Caco-2 (cell line): ENCODE data around the gene MRPS6. TPM values are rescaled to one million over a fixed set of nuclear protein-coding genes. Genes with fewer than 3 reads are reported as not detected.

Experiments used
- BruUV-seq: library from RNA; stranded (reverse); fragments of 400-500 nt; replicated peaks from 2 replicates; lab custom pipeline; 2021; lab: Mats Ljungman, UMichigan
- CTCF ChIA-PET: fragments of 300-600 bp; sonication (Branson Sonifier 250); formaldehyde crosslinking; loops from one replicate; lab custom pipeline; 2022; ENCODE audit warnings: antibody characterized with exemption; lab: Charles Lee
- POLR2A ChIA-PET: fragments of 300-600 bp; sonication (Branson Sonifier 250); formaldehyde crosslinking; loops from one replicate; lab custom pipeline; 2022; ENCODE audit warnings: antibody characterized with exemption; lab: Charles Lee
- DNase-seq, 2 experiments: peaks; one replicate each; pipeline versions ENCODE4 v3.0.0 to v3.0.0-alpha.2; 2020 to 2022
- H3K27me3 ChIP-seq: replicated peaks from 2 replicates; pipeline ENCODE4 v1.6.0; 2011; ENCODE audit warnings: low read length; ENCODE audit not compliant: control insufficient read depth, insufficient read depth
- H3K36me3 ChIP-seq: 2 replicates; pipeline ENCODE4 v1.5.1; 2011; ENCODE audit warnings: low read length; ENCODE audit not compliant: control insufficient read depth, insufficient read depth
- H3K4me1 ChIP-seq: fragments of 250-450 bp; sonication (Bioruptor Pico); 2 replicates; pipeline ENCODE4 v1.5.1; 2020; ENCODE audit warnings: mild to moderate bottlenecking
- H3K4me3 ChIP-seq: 2 replicates; pipeline ENCODE4 v1.5.1; 2011; ENCODE audit warnings: low read depth, mild to moderate bottlenecking, control low read depth, low read length
- H3K9me3 ChIP-seq: fragments of 250-450 bp; sonication (Bioruptor Pico); 2 replicates; pipeline ENCODE4 v1.5.1; 2020; ENCODE audit warnings: mild to moderate bottlenecking, moderate library complexity
- H3K27ac Mint-ChIP-seq: one replicate; pipeline ENCODE4 v1.8.0; 2022; ENCODE audit warnings: mixed read lengths; ENCODE audit not compliant: unreplicated experiment
- H3K27me3 Mint-ChIP-seq: one replicate; pipeline ENCODE4 v1.8.0; 2022; ENCODE audit warnings: mixed read lengths; ENCODE audit not compliant: insufficient read depth, unreplicated experiment
- H3K36me3 Mint-ChIP-seq: one replicate; pipeline ENCODE4 v1.8.0; 2022; ENCODE audit warnings: mild to moderate bottlenecking, mixed read lengths; ENCODE audit not compliant: insufficient read depth, unreplicated experiment
- H3K4me1 Mint-ChIP-seq: one replicate; pipeline ENCODE4 v1.8.0; 2022; ENCODE audit warnings: low read depth, mixed read lengths; ENCODE audit not compliant: unreplicated experiment
- H3K4me3 Mint-ChIP-seq: one replicate; pipeline ENCODE4 v1.8.0; 2022; ENCODE audit warnings: mild to moderate bottlenecking, moderate library complexity, mixed read lengths; ENCODE audit not compliant: unreplicated experiment
- H3K9me3 Mint-ChIP-seq: one replicate; pipeline ENCODE4 v1.8.0; 2022; ENCODE audit warnings: mixed read lengths; ENCODE audit not compliant: unreplicated experiment
- CTCF ChIP-seq, 2 experiments: fragments of 200-600 bp in 1 of 2; IDR thresholded peaks; 1 replicate in 1 of 2; 2 replicates in 1 of 2; pipeline versions ENCODE4 v1.5.1 to v1.8.0; 2011 to 2022; ENCODE audit warnings: antibody characterized with exemption in 1 of 2, control low read depth in 1 of 2, inconsistent platforms in 1 of 2, low read depth in 1 of 2, low read length in 1 of 2, mild to moderate bottlenecking in 1 of 2, moderate library complexity in 1 of 2; ENCODE audit not compliant: insufficient read depth in 1 of 2, severe bottlenecking in 1 of 2, unreplicated experiment in 1 of 2
- intact Hi-C: fragments of 100-400 bp; cut with micrococcal nuclease; formaldehyde crosslinking; loops from one replicate; pipeline ENCODE4 v1.10.0; 2022; ENCODE audit not compliant: unreplicated experiment
- total RNA-seq: library from RNA; stranded (reverse); gene quantifications from 2 replicates; pipeline ENCODE4 v1.2.3, GENCODE V29; 2022

The MRPS6 gene
- total RNA-seq, 1 experiment from 2014 or later, result 104 TPM

- Histone ChIP-seq H3K36me3 (no peaks in the 10 kb centered on the region), H3K4me3 (no peak overlapping the region), H3K27me3 (no peaks in the 10 kb centered on the region), H3K9me3 (peaks cover 7% of the 10 kb centered on the region; the same call in 1 of the 2 replicates), H3K4me1 (peaks cover 37% of the 10 kb centered on the region)
- no peak overlapping the region for H3K4me3 Mint-ChIP-seq
- no peaks in the 10 kb centered on the region for H3K36me3 Mint-ChIP-seq
- intact Hi-C loops, result loop anchor here (5.0 kb wide), 1 partner anchor 57 kb away; no protein-coding TSS in a partner anchor
- ChIA-PET POLR2A (no interaction called here), CTCF (no interaction called here)
- TF ChIP-seq CTCF (IDR thresholded peaks at IDR 0.05; ENCODE audit: insufficient read depth in 1 of 2, low read depth in 1 of 2, low read length in 1 of 2, severe bottlenecking in 1 of 2, unreplicated experiment in 1 of 2), result no peak
- H3K9me3 Mint-ChIP-seq, result peaks cover 12% of the 10 kb centered on the region
- BruUV-seq, result no TSS peak
- no peaks in the 10 kb centered on the region for H3K27me3 Mint-ChIP-seq
- no peak overlapping the region for H3K27ac Mint-ChIP-seq
- H3K4me1 Mint-ChIP-seq, result peaks cover 5% of the 10 kb centered on the region
- DNase-seq, result no peak
Measured at GRCh38 chr21:34024374-34024693, 49.0 kb upstream of the MRPS6 start.

- no peak for DNase-seq
- Histone ChIP-seq H3K4me3 (no peak overlapping the region), H3K9me3 (peaks cover 7% of the 10 kb centered on the region; the same call in 1 of the 2 replicates), H3K4me1 (peaks cover 18% of the 10 kb centered on the region), H3K27me3 (no peaks in the 10 kb centered on the region), H3K36me3 (no peaks in the 10 kb centered on the region)
- no peak overlapping the region for H3K4me3 Mint-ChIP-seq
- no TSS peak for BruUV-seq
- no peaks in the 10 kb centered on the region for H3K27me3 Mint-ChIP-seq
- ChIA-PET CTCF (no interaction called here), POLR2A (no interaction called here)
- no peaks in the 10 kb centered on the region for H3K36me3 Mint-ChIP-seq
- intact Hi-C loops, result no loop called here
- H3K27ac Mint-ChIP-seq, result no peak overlapping the region
- peaks cover 12% of the 10 kb centered on the region for H3K9me3 Mint-ChIP-seq
- H3K4me1 Mint-ChIP-seq, result peaks cover 9% of the 10 kb centered on the region
- TF ChIP-seq CTCF (IDR thresholded peaks at IDR 0.05; ENCODE audit: insufficient read depth in 1 of 2, low read depth in 1 of 2, low read length in 1 of 2, severe bottlenecking in 1 of 2, unreplicated experiment in 1 of 2), result no peak
Measured at GRCh38 chr21:34027721-34028461, 45.5 kb upstream of the MRPS6 start.

GRCh38 chr21:34029743-34030528 lies 43.4 kb upstream of the MRPS6 start:
- POLR2A ChIA-PET, result no interaction called here
- Histone ChIP-seq H3K4me3 (no peak overlapping the region), H3K9me3 (peaks cover 7% of the 10 kb centered on the region; the same call in 1 of the 2 replicates), H3K36me3 (no peaks in the 10 kb centered on the region), H3K4me1 (no peaks in the 10 kb centered on the region; the same call in 1 of the 2 replicates), H3K27me3 (no peaks in the 10 kb centered on the region)
- Mint-ChIP-seq H3K27ac (peak overlapping the region; percentile 62), H3K4me3 (peak overlapping the region; percentile 47), H3K36me3 (no peaks in the 10 kb centered on the region), H3K9me3 (peaks cover 12% of the 10 kb centered on the region), H3K27me3 (no peaks in the 10 kb centered on the region), H3K4me1 (peaks cover 14% of the 10 kb centered on the region)
- DNase-seq, result peak; percentile 56 to 62
- no peak for TF ChIP-seq CTCF (IDR thresholded peaks at IDR 0.05; ENCODE audit: insufficient read depth in 1 of 2, low read depth in 1 of 2, low read length in 1 of 2, severe bottlenecking in 1 of 2, unreplicated experiment in 1 of 2)
- intact Hi-C loops, result no loop called here
- BruUV-seq, result no TSS peak
- CTCF ChIA-PET, result no interaction called here
